Activated CD4-positive, CD25-positive, alpha-beta regulatory T cell treated with anti-CD3 and anti-CD28 coated beads, Interleukin-2, amount 50 U/mL, for 24 hours (primary cell): Measurements from ENCODE around the gene GPR139.

ENCODE experiments used
- ATAC-seq, 2 donors: fragments of 150-1000 bp; cut with Tn5 transposase; one replicate each; pipeline ENCODE4 v1.10.0; 2021; ENCODE audit warnings: mild to moderate bottlenecking in 1 of 2, moderate library complexity in 1 of 2

The GPR139 gene

GRCh38 chr16:20053336-20053735, 20.4 kb downstream of the GPR139 start:
- no peak for ATAC-seq

DNA sequence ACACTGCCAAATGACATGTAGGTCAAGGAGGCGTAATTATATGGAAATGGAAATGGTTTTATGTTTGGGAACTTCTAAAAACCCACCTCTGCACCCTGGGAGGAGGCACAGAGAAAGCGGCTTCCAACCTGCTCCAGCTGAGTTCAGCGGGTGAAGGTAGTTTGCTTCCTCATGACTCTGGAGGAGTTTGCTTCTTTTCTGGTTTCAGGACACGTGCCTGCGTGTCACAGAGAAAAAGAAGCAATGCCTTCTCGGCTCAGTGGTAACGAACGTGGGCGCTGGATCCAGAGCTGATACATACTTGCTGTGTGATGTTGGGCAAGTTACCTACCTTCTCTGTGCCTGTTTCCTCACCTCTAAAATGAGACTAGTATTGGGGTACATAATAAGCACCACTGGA, 22.1 kb downstream of the GPR139 start:
- ATAC-seq: no peak

DNA sequence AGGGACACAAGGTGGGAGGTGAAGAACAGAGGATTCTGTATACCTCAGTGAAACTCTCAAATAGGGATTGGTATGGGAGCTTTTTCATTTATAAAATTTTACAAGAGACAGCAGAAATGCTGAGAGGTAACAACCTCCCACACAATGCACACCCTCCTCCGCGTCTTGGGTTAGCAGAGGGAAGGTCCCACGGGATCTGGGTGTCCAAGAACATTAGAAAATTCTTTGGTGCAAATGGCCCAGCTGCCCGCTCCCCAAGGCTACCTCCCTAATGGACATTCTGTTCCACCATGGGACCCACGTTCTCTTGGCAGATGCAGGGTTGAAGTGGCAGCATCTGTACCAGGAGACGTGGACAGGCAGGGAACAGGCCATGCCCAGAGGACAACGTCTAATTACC, 22.5 kb downstream of the GPR139 start:
- no peak for ATAC-seq

DNA sequence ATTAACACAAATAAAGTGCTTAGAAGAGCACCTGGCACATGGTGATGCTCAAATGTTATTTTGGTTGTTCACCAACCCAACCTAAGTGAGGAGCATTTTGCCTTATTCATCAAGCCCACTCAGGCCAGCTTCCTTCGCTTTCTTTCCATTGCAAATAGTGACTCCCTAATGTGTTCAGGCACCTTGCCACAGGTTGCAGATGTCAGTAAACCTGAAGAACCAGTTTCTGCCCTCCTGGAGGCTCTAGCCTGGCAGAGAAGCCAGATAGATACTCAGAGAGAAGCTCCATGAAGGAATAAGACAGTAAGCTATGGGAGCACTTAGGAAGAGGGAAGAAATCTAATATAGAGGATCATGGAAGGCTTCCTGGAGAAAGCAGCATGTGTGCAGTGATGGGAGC, 23.9 kb downstream of the GPR139 start:
- ATAC-seq: no peak

GRCh38 chr16:20045886-20046285, 27.8 kb downstream of the GPR139 start:
- no peak for ATAC-seq

GRCh38 chr16:20042848-20043247, 30.8 kb downstream of the GPR139 start:
- ATAC-seq: no peak

- no peak for ATAC-seq
These were observed 31.6 kb downstream of the GPR139 start for GRCh38 chr16:20041924-20042596.

GRCh38 chr16:20040011-20040410, 33.7 kb downstream of the GPR139 start:
- no peak for ATAC-seq

DNA sequence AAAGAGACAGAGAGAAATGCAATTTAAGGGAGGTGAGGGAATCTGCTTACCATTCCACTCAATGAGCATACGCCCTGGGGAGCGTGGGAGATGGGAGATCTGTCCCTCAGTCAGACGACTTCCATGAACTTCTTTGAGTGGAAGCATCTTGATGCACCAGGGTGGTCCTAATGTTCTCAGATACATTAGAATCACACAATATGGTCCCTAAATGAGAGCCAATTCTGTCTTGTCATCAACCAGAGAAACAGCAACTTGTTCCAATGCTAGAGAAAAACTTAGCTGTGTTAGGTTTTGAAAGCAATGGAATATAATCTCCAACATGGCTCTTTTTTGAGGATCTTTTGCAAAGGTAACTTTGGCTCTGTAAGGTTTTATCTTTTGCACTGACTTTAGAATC, 44.1 kb downstream of the GPR139 start:
- ATAC-seq: no peak

GRCh38 chr16:20026361-20027072, 47.2 kb downstream of the GPR139 start:
- no peak for ATAC-seq

DNA sequence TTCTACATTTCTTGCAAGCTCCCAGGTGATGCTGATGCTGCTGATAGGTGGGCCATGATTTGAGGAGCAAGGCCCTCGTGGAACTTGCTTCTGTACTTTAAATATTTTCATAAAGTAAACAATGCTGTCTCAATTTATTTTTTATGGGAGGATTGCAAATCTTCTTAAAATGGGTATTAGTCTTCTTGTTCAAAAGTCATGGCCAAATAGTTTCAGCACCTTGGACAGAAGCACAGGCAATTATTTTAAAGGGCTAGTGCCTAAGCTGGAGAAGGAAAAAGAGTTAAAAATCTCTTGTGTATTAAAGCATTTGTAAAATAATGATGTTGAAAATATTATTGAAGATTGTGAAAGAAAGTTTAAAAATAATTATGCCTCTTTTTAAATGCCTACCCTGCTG, 50.5 kb downstream of the GPR139 start:
- ATAC-seq: no peak

- ATAC-seq: no peak
These were observed 52.7 kb downstream of the GPR139 start for GRCh38 chr16:20020976-20021375.

GRCh38 chr16:20020083-20020482, 53.6 kb downstream of the GPR139 start:
- no peak for ATAC-seq

DNA sequence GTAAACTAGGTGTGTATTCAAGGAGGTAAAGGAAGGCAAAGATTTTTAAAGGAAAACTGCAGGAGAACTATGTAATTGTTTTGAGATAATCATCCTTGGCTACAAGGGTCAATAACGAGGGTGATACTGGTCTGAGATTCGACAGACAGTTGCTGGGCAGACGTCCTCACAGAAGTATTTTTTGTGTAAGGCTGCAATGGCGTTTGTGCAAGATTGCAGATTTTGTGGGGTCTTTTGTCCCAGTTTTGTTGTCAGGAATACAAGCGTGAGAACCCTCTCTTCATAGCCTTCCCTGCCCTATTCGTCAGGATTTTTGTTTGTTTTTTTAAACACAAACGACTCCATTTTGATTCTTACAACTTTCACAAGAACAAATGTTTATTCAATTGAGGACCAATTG, 57.5 kb downstream of the GPR139 start:
- ATAC-seq: no peak

DNA sequence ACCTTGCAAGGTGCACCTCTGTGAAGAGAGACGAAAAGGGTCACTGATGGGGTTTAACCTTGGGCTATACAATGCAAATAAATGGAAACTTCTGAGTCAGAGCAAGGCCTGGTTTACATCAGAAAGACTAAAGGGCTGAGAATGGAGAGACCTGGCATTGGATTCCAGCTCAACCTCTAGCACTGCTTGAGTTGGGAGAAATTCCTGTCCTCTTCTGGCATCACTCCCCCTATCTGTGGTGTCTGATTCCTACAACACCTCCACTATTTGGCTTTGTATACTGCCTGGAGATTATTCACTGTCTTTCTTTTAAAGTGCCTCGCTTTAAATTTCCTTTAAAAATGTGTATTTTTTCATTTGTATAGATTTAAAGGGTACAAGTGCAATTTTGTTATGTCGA, 68.8 kb downstream of the GPR139 start:
- ATAC-seq: no peak

- no peak for ATAC-seq
These were observed 70.8 kb downstream of the GPR139 start for GRCh38 chr16:20002936-20003335.

DNA sequence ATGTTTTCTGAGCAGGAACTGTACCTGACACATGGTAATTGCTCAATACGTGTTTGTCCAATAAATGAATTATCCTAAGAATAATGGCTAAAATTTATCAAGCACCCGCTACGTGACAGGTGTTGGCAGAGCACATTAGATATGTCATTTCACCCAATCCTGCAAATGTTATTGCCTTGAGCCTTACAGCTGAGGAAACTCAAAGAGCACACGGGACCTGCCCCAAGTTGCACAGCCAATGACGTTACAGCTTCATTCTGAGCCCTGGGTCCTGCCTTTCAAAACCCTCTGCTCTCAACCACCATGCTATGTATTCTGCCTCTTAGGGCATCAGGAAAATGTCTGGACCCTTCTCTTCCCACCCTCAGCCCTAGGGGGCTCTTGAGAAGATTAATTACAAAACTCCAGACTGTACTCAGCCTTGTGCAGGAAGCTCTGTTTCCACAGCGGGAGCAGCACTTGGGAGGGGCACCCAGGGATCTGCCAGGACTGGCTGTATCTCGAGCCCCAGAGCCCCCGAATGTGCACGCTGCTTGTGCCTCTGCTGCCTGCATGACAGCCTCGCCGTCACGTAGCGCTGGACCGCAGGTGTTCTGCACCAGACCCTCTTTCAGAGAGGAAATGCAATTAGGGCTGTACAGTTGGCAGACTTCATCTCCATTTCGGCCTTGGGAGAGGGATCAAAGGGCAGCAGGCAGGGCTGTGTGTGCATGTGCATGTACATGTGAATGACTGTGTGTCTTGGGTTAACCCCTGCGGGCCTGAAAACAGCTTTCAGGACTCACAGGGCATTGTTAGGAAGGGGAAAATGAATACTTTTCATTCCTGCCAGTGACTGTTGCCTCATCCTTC, 71.6 kb downstream of the GPR139 start:
- ATAC-seq: no peak

GRCh38 chr16:19997734-19998133, 76.0 kb downstream of the GPR139 start:
- ATAC-seq: no peak

DNA sequence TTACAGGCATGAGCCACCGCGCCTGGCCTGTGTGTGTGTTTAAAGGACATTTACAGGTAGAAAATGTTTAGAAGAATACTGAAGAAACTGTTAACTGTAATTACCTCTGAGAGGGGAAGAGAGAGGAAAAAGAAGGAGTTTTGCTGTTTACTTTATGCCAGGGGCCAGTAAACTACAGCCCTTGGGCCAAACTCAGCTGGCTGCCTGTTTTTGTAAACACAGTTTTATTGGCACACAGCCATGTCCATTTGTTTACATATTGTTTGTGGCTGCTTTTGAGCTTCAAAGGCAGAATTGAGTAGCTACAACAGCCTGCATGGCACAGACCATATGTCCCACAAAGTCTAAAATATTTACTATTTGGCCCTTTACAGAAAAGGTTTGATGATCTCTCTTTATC, 76.4 kb downstream of the GPR139 start:
- no peak for ATAC-seq

DNA sequence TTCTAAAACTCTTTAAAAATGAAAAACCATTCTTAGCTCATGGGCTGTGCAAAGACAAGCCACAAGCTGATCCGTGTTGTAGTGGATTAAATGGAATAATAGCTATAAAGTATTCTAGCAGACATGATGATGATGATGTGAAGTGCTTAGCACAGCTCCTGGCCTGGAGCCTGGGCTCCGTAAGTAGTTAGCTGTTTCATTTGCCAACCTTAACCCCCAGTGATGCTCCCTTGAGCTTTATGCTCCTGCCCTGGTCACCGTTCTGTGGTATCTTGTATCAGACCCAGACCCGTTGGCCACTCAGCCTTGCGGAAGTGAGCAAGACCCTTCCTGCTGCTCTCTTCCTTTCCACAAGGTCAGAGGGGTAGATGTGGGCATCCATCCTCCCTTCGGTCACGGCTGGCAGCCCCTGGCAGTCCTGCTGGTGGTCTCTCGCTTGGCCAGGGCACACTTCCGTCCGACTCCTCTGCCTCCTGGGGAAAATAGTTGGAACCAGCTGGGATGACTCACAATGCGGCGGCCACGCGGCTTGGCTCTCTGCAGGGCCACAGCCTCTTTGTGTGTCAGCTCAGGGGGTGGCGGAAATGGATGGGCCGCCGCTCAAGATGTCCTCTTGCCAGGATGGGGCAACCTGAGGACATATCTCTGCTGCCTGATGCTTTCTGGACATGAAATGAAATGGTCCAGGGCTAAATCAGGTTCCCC, 79.1 kb downstream of the GPR139 start:
- no peak for ATAC-seq

DNA sequence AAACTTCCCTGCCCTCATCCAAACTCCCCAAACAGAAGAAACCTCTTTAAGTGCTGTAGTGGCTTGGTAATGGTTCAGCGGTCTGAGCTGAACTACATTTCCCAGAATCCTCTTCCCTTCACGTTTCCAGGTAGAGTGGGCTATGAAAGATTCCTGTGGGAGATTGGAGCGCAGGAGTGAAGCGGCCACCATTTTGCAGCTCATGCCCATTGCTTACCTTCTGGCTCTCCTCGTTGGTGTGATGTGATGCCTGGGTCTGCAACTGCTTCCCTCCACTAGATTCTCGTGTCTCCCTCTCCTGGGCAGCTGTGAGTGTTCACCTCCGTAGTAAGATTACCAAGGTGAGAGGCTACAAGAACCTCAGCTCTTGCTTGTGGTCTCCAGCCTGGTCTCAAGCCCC, 82.1 kb downstream of the GPR139 start:
- ATAC-seq: no peak

DNA sequence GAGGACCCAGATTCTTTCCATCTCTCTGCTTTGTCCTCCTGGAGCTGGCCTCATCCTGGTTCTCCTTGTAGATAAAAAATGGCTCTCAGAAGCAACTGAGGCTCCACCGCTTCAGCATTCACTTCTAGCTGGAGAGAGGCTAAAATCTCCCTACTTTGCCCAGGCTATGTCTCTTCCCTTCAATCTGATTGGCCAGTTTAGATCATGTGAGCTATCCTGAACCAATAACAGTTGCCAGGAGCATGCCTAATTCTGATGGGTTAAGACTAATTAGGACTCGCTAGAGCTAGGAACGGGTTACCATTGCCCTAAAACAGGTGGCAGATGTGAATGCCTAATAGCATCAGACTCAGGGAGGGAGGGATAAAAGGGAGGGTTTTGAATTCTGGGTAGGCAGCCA, 89.6 kb downstream of the GPR139 start:
- ATAC-seq: no peak
